Measurements from ENCODE around the gene TUBA4B.

- no peak for TF ChIP-seq CTCF (conservative IDR thresholded peaks at IDR 0.05; ENCODE audit: low read length)
- no peak for TF ChIP-seq EZH2phosphoT487 (IDR thresholded peaks at IDR 0.05; ENCODE audit: borderline replicate concordance, low read depth, low read length)
Measured at GRCh38 chr2:219274361-219274921, 21.4 kb downstream of the TUBA4B start.
